ENCODE measurements around the gene MKRN2. TPM values are rescaled to one million over a fixed set of nuclear protein-coding genes. Genes with fewer than 3 reads are reported as not detected.

MKRN2 gene
- total RNA-seq, 1 donor from 2014 or later = 31.0 TPM

- DNase-seq (ENCODE audit: missing footprints) (no peak), ATAC-seq (no peak)
- intact Hi-C loops (cut with DNase I) = no loop called here
Observed at GRCh38 chr3:12582730-12583129, 25.8 kb downstream of the MKRN2 start.

- ATAC-seq (no peak), DNase-seq (ENCODE audit: missing footprints) (no peak)
- intact Hi-C loops (cut with DNase I) = no loop called here
Observed at GRCh38 chr3:12583280-12583679, 26.4 kb downstream of the MKRN2 start.

- no peak for ATAC-seq
- intact Hi-C loops (cut with DNase I) = no loop called here
- DNase-seq (ENCODE audit: missing footprints) = no peak
Observed at GRCh38 chr3:12584083-12584482, 27.2 kb downstream of the MKRN2 start.

GRCh38 chr3:12585181-12585580, 28.3 kb downstream of the MKRN2 start:
- intact Hi-C loops (cut with DNase I) = no loop called here
- ATAC-seq (no peak), DNase-seq (ENCODE audit: missing footprints) (no peak)

- intact Hi-C loops (cut with DNase I) = no loop called here
- no peak for DNase-seq (ENCODE audit: missing footprints)
- ATAC-seq = no peak
Observed at GRCh38 chr3:12585970-12586369, 29.1 kb downstream of the MKRN2 start.

GRCh38 chr3:12586403-12586802, 29.5 kb downstream of the MKRN2 start:
- intact Hi-C loops (cut with DNase I) = no loop called here
- DNase-seq (ENCODE audit: missing footprints) = no peak
- no peak for ATAC-seq

GRCh38 chr3:12588039-12589009, 31.4 kb downstream of the MKRN2 start:
- intact Hi-C loops (cut with DNase I) = no loop called here
- ATAC-seq (no peak), DNase-seq (ENCODE audit: missing footprints) (no peak)

GRCh38 chr3:12590096-12590495, 33.2 kb downstream of the MKRN2 start:
- no peak for ATAC-seq
- DNase-seq (ENCODE audit: missing footprints) = no peak
- intact Hi-C loops (cut with DNase I) = loop anchor here (5.0 kb wide), 1 partner anchor 72 kb away; the partner anchor contains the start of gene RAF1

GRCh38 chr3:12591456-12591855, 34.6 kb downstream of the MKRN2 start:
- intact Hi-C loops (cut with DNase I) = loop anchor here (5.0 kb wide), 1 partner anchor 71 kb away; the partner anchor contains the start of gene RAF1
- DNase-seq (ENCODE audit: missing footprints) (no peak), ATAC-seq (no peak)

- DNase-seq (ENCODE audit: missing footprints) (no peak), ATAC-seq (peak; percentile 52)
- intact Hi-C loops (cut with DNase I) = loop anchor here (5.0 kb wide), 1 partner anchor 70 kb away; the partner anchor contains the start of gene RAF1
Observed at GRCh38 chr3:12591997-12592715, 35.3 kb downstream of the MKRN2 start.

- intact Hi-C loops (cut with DNase I) = loop anchor here (5.0 kb wide), 1 partner anchor 69 kb away; the partner anchor contains the start of gene RAF1
- DNase-seq (ENCODE audit: missing footprints) (no peak), ATAC-seq (no peak)
Observed at GRCh38 chr3:12593473-12593872, 36.6 kb downstream of the MKRN2 start.

GRCh38 chr3:12598890-12599289, 42.0 kb downstream of the MKRN2 start:
- intact Hi-C loops (cut with DNase I) = no loop called here
- no peak for ATAC-seq

GRCh38 chr3:12601072-12601471, 44.2 kb downstream of the MKRN2 start:
- DNase-seq (ENCODE audit: missing footprints) (no peak), ATAC-seq (no peak)
- intact Hi-C loops (cut with DNase I) = no loop called here

More at GRCh38 chr3:12598890-12599289, 42.0 kb downstream of the MKRN2 start:
- no peak for DNase-seq (ENCODE audit: missing footprints)

- intact Hi-C loops (cut with DNase I) = no loop called here
- no peak for ATAC-seq
- no peak for DNase-seq (ENCODE audit: missing footprints)
Observed at GRCh38 chr3:12603969-12604368, 47.1 kb downstream of the MKRN2 start.

GRCh38 chr3:12608376-12608775, 51.5 kb downstream of the MKRN2 start:
- intact Hi-C loops (cut with DNase I) = no loop called here

GRCh38 chr3:12611117-12611516, 54.2 kb downstream of the MKRN2 start:
- DNase-seq (ENCODE audit: missing footprints) = no peak
- no peak for ATAC-seq
- intact Hi-C loops (cut with DNase I) = no loop called here

More at GRCh38 chr3:12608376-12608775, 51.5 kb downstream of the MKRN2 start:
- no peak for DNase-seq (ENCODE audit: missing footprints)
- no peak for ATAC-seq

- intact Hi-C loops (cut with DNase I) = no loop called here
- no peak for ATAC-seq
- no peak for DNase-seq (ENCODE audit: missing footprints)
Observed at GRCh38 chr3:12612514-12613226, 55.8 kb downstream of the MKRN2 start.

GRCh38 chr3:12613250-12613649, 56.4 kb downstream of the MKRN2 start:
- intact Hi-C loops (cut with DNase I) = no loop called here
- ATAC-seq (no peak), DNase-seq (ENCODE audit: missing footprints) (no peak)

- DNase-seq (ENCODE audit: missing footprints) (no peak), ATAC-seq (no peak)
- intact Hi-C loops (cut with DNase I) = no loop called here
Observed at GRCh38 chr3:12615266-12615665, 58.4 kb downstream of the MKRN2 start.

Data from Right ventricle myocardium inferior (tissue), 1 donor.